GM18907 (cell line): ENCODE data around the gene SEC14L2.
"Not testable (repeated sequence)": the region's sequence is repeated elsewhere in the genome, so short reads cannot be mapped to it uniquely, and the experiment has no call there.

Experiments
- ATAC-seq: cut with Tn5 transposase; IDR thresholded peaks from one replicate; pipeline ENCODE4 v1.9.1; 2021; ENCODE audit warnings: mild to moderate bottlenecking, moderate library complexity; ENCODE audit not compliant: unreplicated experiment

SEC14L2 gene

GRCh38 chr22:30402028-30402765 lies 5.4 kb downstream of the SEC14L2 start:
- no peak for ATAC-seq

DNA sequence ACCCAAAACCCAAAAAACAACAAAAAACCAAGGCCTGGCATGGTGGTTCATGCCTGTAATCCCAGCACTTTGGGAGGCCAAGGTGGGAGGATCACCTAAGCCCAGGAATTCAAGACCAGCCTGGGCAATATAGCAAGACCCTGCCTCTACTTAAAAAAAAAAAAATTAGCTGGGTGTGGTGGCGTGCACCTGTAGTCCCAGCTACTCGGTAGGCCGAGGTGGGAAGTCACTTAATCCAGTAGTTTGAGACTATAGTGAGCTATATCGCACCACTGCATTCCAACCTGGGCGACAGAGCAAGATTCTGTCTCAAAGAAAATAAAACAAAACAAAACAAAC lies 5.9 kb downstream of the SEC14L2 start:
- ATAC-seq, result not testable (repeated sequence)

DNA sequence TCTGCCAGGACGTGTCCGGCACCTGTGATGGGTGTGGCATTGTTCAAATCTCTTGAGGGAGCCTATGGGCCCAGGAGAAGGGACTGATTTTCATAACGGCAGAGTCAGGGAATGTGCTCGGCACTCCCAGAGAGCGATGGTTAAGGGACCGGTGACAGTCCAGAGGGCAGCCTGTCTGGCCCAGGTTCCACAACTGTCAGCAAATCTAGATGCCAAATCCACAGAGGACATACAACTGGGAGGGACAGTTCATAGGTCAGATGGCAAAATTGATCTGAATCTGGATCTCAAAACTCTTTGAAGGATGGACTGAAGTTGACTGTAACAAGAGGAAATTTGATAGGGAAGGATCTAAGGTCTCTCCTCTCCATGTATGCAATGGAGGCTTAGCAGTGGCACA lies 7.5 kb downstream of the SEC14L2 start:
- ATAC-seq, result no peak

- ATAC-seq, result no peak
Measured at GRCh38 chr22:30405731-30406130, 8.9 kb downstream of the SEC14L2 start.

GRCh38 chr22:30406400-30406799 lies 9.6 kb downstream of the SEC14L2 start:
- ATAC-seq, result no peak

DNA sequence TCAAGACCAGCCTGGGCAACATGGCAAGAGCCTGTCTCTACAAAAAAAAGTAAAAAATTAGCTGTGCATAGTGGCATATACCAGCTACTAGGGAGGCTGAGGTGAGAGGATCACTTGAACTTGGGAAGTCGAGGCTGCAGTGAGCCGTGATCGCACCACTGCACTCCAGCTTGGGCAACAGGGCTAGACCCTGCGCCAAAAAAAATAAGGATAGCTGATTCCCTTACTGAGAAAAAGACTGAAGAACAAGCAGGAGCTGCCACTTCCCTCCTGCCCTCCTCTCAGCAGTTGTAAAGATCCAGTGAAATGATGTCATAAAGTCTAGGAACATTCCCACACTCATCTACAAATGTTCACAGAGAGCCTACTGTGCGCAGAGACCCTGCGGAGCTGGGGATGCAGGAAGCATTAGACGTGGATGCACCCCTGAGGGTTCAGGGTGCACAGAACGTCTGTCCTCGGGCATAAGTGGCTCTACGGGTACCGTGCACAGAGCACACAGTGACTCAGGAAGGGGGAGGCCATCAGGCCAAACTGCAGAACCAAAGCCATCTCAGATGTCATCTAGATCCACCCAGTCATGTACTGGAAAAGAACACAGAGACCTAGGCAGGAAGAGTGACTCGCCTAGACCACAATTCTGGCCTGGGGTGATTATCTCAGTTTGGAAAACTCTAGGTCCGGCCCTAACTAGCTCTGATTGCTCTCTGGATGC lies 11.7 kb downstream of the SEC14L2 start:
- no peak for ATAC-seq

GRCh38 chr22:30411780-30412179 lies 15.0 kb downstream of the SEC14L2 start:
- no peak for ATAC-seq

- ATAC-seq, result no peak
Measured at GRCh38 chr22:30413001-30413400, 16.2 kb downstream of the SEC14L2 start.

GRCh38 chr22:30413745-30414524 lies 17.1 kb downstream of the SEC14L2 start:
- no peak for ATAC-seq

GRCh38 chr22:30414525-30415047 lies 17.8 kb downstream of the SEC14L2 start:
- ATAC-seq, result no peak

GRCh38 chr22:30416403-30416802 lies 19.6 kb downstream of the SEC14L2 start:
- no peak for ATAC-seq

- no peak for ATAC-seq
Measured at GRCh38 chr22:30416837-30417236, 20.0 kb downstream of the SEC14L2 start.

GRCh38 chr22:30420347-30421125 lies 23.7 kb downstream of the SEC14L2 start:
- no peak for ATAC-seq

GRCh38 chr22:30421695-30422480 lies 25.1 kb downstream of the SEC14L2 start:
- no peak for ATAC-seq

DNA sequence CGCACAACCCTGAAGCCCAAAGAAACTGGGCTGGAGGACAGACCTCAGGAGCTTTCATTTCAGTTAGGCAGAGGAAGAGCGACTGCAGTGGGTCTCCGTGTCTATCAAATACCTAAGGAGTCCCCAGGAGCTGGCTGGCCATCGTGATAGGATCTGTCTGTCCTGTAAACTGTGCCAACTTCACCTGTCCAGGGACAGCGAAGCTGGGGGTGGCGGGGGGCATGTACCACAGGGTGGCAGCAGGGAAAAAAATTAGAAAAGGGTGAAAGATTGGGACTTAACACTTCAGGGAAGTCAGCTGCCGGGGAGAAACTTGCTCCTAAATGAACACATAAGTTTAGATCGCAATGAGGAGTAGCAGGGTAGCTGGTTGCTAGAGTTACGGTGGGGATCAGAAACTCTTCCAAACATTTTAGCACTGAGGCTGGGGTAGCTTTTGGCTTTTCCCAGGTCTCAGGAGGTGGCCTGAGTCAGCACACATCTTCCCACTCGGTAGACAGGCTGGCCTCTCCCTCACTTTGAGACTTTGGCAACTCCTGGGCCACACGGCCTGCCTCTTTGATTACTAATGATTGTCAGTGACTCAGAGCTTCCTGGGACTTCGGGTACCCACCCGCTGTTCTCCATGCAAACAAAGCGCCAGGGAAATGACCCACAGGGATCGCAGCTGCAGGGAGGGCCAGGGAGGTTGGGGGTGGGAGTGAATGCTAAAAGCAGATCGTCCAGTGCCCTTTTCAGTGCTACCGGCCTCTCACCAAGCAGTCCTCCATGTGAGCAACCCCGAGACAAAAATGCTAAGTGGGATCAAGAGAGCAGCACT lies 25.9 kb downstream of the SEC14L2 start:
- ATAC-seq, result no peak

- ATAC-seq, result peak; percentile 31
Measured at GRCh38 chr22:30423301-30423958, 26.6 kb downstream of the SEC14L2 start.

DNA sequence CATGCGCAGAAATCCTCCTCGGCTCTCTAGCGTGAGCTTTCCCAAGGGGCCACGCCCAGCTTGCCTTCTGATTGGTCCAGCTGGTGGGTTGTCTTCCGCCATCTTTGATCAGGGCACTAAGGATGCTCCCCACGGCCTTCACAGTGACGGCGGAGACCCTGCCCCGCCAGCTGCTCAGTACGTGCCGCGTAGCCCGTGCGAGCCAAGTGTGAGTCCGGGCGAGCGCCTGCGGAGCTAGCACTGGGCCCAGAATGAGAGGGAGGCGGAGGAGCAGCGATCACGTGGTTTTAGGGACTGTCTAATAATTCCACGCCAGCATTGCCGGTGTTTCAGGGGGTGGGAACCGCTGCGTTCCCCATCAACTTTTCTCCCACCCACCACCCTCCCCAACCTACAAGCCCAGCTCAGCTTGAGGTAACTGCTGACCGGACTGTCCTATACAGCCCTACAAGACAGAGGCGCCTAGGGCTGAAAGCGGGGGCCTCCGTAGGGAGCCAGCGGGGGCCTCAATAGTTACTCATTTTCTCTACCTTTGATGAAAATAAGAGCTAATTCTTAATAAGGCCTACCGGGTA lies 27.2 kb downstream of the SEC14L2 start:
- peak; percentile 78 for ATAC-seq
